Amniotic epithelial cell (primary cell): ENCODE data around the gene TNIK.
A peak's percentile ranks its signal among the peaks of the same experiment; 100 is the strongest.

Source experiments
- DNase-seq: peaks from one replicate; pipeline ENCODE4 v3.0.0-alpha.2; 2010; ENCODE audit warnings: low read depth

TNIK gene

GRCh38 chr3:171028779-171029232 is 431.4 kb downstream of the TNIK start:
- DNase-seq, result peak; percentile 99

GRCh38 chr3:171028025-171028778 is 432.0 kb downstream of the TNIK start:
- DNase-seq, result peak; percentile 97

GRCh38 chr3:171026597-171027293 is 433.5 kb downstream of the TNIK start, which contains the start of gene SLC2A2:
TSS of gene SLC2A2 (minus strand) at chr3:171026720. CDS start at chr3:171026670, 50 bp downstream.
- DNase-seq, result no peak

DNA sequence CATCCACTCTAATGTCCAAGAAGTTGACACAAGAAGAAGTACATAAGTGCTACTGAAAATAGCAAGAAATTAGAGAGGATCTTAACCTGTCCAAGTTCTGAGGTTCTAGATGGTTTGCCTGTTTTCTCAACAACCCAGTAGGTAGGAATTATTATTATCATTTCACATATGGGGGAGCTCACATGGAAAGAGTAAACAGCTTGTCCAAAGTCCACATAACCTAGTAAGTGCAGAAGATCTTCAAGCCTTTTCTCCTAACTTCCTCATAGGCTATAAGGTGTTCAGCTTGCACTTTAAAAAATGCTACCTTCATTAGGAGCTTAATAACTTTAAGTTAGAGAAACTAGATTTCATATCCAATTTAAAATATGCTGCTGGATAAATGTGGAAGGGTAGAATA is 436.6 kb downstream of the TNIK start:
- no peak for DNase-seq

- DNase-seq, result no peak
Observed at GRCh38 chr3:171021377-171021776, 438.8 kb downstream of the TNIK start.

DNA sequence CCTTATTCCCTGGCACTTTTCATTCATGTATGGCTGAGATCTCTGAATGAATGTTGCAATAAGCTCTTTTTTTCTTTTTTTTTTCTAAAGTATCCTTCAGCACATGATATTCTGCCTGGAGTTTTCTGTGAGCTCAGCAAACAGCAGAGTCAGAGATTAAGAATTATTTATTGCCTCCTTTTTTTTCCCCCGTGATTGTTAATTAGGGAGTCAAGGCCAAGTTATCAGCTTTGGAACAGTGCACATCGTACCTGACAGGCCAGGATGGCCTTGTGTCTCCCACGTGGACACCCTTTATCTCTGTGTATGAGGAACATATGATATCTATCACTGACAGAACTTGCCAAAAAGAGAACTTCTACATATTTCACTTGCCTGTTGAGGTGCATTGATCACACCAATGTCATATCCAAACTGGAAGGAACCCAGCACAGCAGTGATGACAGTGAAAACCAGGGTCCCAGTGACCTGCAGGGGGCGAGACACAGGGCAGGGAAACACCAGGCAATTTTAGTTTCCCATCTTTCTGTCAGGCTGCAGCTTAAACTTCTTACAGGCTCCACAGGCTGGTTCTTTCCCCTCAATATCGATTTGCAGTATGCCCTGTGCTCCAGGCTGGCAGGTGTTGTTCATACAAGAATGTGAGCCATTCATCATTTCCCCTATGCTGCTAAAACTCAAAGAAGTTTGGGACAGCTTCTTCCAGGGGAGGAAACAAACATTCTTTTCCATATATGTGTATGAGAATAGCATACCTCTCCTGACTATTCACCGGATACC is 441.9 kb downstream of the TNIK start:
- peak; percentile 85 for DNase-seq

DNA sequence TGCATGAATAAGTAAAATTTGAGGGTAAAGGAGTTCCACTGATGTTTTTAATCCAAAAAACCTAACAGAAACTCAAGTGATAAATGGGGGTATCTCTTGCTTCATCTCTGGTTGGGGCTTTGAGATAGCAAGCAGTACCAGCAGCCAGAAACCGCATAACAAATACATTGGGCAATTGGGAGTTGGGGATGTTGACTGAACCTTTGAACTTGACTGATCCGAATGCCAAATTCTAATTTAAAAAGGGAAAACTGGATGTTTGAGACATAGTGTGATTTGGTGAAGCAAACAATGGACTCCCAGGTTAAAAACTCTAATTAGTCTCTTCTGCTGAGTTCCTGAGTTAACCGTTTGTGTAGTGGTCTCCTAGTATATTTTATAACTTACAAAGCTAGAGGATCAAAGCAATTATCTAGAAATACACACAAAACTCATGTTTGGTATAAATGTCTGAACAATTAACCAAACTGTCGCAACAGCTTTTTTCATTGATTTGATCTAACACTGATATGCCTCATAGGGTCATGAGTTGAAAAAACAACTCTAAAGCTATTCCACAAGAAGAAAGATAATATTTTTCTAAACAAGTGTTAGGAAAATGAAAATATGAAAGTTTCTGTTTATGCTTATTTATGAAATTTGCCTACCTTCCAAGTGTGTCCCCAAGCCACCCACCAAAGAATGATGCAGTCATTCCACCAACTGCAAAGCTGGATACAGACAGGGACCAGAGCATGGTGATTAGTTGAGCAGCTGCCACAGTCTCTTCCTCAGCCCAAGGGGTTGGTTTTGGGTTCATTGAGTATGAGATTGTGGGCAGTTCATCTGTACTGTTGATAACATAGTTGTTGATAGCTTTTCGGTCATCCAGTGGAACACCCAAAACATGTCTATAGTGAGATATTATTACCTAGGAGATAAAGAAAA is 446.1 kb downstream of the TNIK start:
- DNase-seq, result peak; percentile 81

DNA sequence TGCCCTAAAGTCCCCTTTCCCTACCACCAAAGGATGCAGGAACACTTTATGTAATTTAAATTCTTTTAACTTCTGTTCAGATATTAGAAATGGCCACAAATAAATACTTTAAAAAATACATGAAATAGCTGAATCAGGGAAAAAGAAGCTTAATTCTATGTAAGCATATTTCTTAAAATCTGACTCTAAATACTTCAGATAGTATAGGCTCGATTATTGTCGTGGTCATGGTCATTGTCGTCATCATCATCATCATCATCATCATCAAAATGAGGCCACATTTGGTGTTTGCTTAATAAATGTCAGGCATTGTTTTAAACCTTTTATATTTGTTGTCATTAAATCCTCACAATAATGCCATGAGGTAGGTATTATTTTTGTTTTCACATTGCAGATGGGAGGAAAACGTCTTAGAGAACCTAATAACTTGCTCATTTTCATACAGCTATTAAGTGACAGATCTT is 448.3 kb downstream of the TNIK start:
- no peak for DNase-seq
